Measurements from ENCODE around the gene DOCK2. TPM values are rescaled to one million over a fixed set of nuclear protein-coding genes. Genes with fewer than 3 reads are reported as not detected.

The DOCK2 gene
- total and polyA plus RNA-seq, 2 experiments from 2014 or later: 6.5 to 10.4 TPM

DNA sequence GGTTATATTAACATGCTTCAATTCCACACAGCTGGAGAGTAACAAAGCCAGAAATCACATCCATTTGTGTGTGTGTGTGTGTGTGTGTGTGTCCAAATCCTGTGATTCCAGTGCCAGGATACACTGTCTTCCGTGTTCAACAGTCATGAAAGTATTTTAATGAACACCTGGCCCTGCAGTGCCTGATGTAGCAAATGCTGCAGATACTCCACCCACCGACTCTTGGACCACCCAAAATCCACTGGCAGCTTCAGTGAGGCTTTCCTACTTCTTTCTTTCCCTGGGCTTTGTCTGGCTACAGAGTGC is 356.4 kb downstream of the DOCK2 start:
- H3F3A ChIP-seq (ENCODE audit: insufficient read depth): no peaks in the 10 kb centered on the region
- TF ChIP-seq EZH2phosphoT487 (IDR thresholded peaks at IDR 0.05; ENCODE audit: insufficient read depth, low read depth) (no peak), EZH2 (IDR thresholded peaks at IDR 0.05; ENCODE audit: insufficient read depth, poor library complexity, severe bottlenecking) (no peak)

DNA sequence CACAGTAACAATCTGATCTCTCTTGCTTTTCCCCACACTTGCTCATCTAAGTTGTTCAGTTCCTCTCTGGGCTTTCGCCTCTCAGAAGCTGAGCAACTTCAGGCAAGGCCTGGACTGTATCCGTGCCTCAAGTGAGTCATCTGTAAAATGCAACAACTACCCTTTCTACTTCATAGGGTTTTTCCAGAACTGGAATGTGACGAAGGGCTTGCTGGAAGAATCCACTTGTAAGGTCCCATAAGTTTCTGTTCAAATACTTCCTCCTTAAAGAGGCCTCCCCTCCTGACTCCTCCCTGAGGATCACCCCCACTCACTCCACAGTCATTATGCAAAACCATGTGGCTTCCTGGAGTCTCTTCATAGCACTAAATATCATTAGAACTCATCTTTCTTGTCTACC is 360.7 kb downstream of the DOCK2 start:
- Histone ChIP-seq H3K27me3 (replicated peaks; ENCODE audit: insufficient read depth) (no peaks in the 10 kb centered on the region), H2AFZ (no peak overlapping the region), H3K4me2 (ENCODE audit: unreplicated experiment) (no peak overlapping the region), H3K9ac (no peak overlapping the region), H3K4me1 (ENCODE audit: insufficient read depth) (no peaks in the 10 kb centered on the region), H3F3A (ENCODE audit: insufficient read depth) (no peaks in the 10 kb centered on the region), H3K36me3 (ENCODE audit: low read depth) (no peaks in the 10 kb centered on the region), H3K79me2 (ENCODE audit: insufficient read depth) (no peaks in the 10 kb centered on the region), H3K9me3 (ENCODE audit: low read depth) (no peaks in the 10 kb centered on the region), H3K9me2 (ENCODE audit: insufficient read depth) (no peaks in the 10 kb centered on the region), H3K4me3 (no peak overlapping the region), H4K20me1 (ENCODE audit: insufficient read depth) (no peaks in the 10 kb centered on the region), H3K27ac (no peak overlapping the region)
- TF ChIP-seq EZH2 (IDR thresholded peaks at IDR 0.05; ENCODE audit: insufficient read depth, poor library complexity, severe bottlenecking) (no peak), EZH2phosphoT487 (IDR thresholded peaks at IDR 0.05; ENCODE audit: insufficient read depth, low read depth) (no peak)
- WGBS, 2 experiments (ENCODE audit: low coverage in 1 of 2, low lambda C conversion rate in 2 of 2, missing lambda C conversion rate in 2 of 2): 91 to 92% methylated on average over 3 of the region's 3 CpGs
- in situ Hi-C loops (cut with MboI): no loop called here
- no peak for DNase-seq

More for the DNA sequence above, 356.4 kb downstream of the DOCK2 start:
- Histone ChIP-seq H3K27ac (no peak overlapping the region), H3K9ac (no peak overlapping the region), H4K20me1 (ENCODE audit: insufficient read depth) (no peaks in the 10 kb centered on the region), H3K4me3 (no peak overlapping the region), H3K27me3 (replicated peaks; ENCODE audit: insufficient read depth) (no peaks in the 10 kb centered on the region), H3K79me2 (ENCODE audit: insufficient read depth) (no peaks in the 10 kb centered on the region), H3K4me1 (ENCODE audit: insufficient read depth) (no peaks in the 10 kb centered on the region), H3K9me2 (ENCODE audit: insufficient read depth) (no peaks in the 10 kb centered on the region), H3K36me3 (ENCODE audit: low read depth) (no peaks in the 10 kb centered on the region), H3K4me2 (ENCODE audit: unreplicated experiment) (no peak overlapping the region), H2AFZ (no peak overlapping the region), H3K9me3 (ENCODE audit: low read depth) (no peaks in the 10 kb centered on the region)
- DNase-seq: no peak
- whole genome bisulfite sequencing, 2 experiments (ENCODE audit: low coverage in 1 of 2, low lambda C conversion rate in 2 of 2, missing lambda C conversion rate in 2 of 2): 11 to 16% methylated on average over 2 of the region's 2 CpGs
- in situ Hi-C loops (cut with MboI): no loop called here

DNA sequence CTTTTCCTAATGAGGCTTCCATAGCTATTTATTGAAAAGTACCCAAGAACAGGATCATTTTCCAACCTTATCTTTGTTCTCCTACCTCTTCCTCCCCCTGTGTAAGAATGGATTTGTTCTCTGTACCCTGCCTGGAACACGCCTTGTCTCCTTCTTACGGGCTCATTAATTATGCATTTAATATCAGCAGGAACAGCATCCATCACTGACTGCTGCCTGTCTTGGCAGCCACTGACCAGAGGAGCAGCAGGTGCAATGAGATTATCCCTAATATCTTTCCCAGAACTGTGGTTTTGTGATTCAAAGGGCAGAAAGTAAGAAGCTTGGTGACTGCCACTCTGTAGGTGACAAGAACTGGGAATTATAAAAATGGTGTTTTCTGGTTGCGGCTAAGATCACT is 362.5 kb downstream of the DOCK2 start:
- no peaks in the 10 kb centered on the region for H3K4me1 ChIP-seq (ENCODE audit: insufficient read depth)
- WGBS, 2 experiments (ENCODE audit: low coverage in 1 of 2, low lambda C conversion rate in 2 of 2, missing lambda C conversion rate in 2 of 2): 90 to 94% methylated on average over 3 of the region's 3 CpGs
- no peak for DNase-seq
- H3K9me2 ChIP-seq (ENCODE audit: insufficient read depth): no peaks in the 10 kb centered on the region
- TF ChIP-seq EZH2phosphoT487 (IDR thresholded peaks at IDR 0.05; ENCODE audit: insufficient read depth, low read depth) (no peak), EZH2 (IDR thresholded peaks at IDR 0.05; ENCODE audit: insufficient read depth, poor library complexity, severe bottlenecking) (no peak)
- in situ Hi-C loops (cut with MboI): no loop called here
- no peak overlapping the region for H3K4me2 ChIP-seq (ENCODE audit: unreplicated experiment)
- H3K27me3 ChIP-seq (replicated peaks; ENCODE audit: insufficient read depth): no peaks in the 10 kb centered on the region
- no peak overlapping the region for H3K27ac ChIP-seq
- H3F3A ChIP-seq (ENCODE audit: insufficient read depth): no peaks in the 10 kb centered on the region
- no peak overlapping the region for H3K9ac ChIP-seq
- H3K4me3 ChIP-seq: no peak overlapping the region
- H4K20me1 ChIP-seq (ENCODE audit: insufficient read depth): no peaks in the 10 kb centered on the region
- no peaks in the 10 kb centered on the region for H3K36me3 ChIP-seq (ENCODE audit: low read depth)
- no peak overlapping the region for H2AFZ ChIP-seq
- H3K9me3 ChIP-seq (ENCODE audit: low read depth): no peaks in the 10 kb centered on the region
- no peaks in the 10 kb centered on the region for H3K79me2 ChIP-seq (ENCODE audit: insufficient read depth)

DNA sequence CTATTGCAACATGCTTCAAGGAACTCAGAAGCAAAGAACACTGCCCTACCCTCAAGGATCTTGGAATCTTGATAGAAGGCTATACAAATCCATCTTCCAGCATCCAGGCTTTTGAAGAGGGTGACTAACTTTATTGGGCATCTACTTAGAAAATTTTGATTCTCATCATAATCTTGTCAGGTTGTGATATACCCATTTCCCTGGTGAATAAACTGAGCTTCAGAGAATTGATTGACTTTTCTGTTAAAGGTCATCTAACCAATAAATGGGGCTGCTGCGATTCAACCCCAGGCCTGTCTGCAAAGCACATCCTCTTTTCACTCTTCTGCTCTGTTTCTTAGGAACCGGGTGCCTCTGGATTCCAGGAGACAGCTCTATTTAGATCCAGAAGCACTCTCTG is 363.1 kb downstream of the DOCK2 start:
- no peak overlapping the region for H3K9ac ChIP-seq
- WGBS, 2 experiments (ENCODE audit: low coverage in 1 of 2, low lambda C conversion rate in 2 of 2, missing lambda C conversion rate in 2 of 2): 69% methylated on average over 2 of the region's 2 CpGs
- H3K9me2 ChIP-seq (ENCODE audit: insufficient read depth): no peaks in the 10 kb centered on the region
- H3K4me2 ChIP-seq (ENCODE audit: unreplicated experiment): no peak overlapping the region
- no peaks in the 10 kb centered on the region for H3K9me3 ChIP-seq (ENCODE audit: low read depth)
- in situ Hi-C loops (cut with MboI): no loop called here
- DNase-seq: no peak
- no peaks in the 10 kb centered on the region for H3K79me2 ChIP-seq (ENCODE audit: insufficient read depth)
- H3K4me1 ChIP-seq (ENCODE audit: insufficient read depth): no peaks in the 10 kb centered on the region
- H4K20me1 ChIP-seq (ENCODE audit: insufficient read depth): no peaks in the 10 kb centered on the region
- no peak overlapping the region for H3K4me3 ChIP-seq
- H2AFZ ChIP-seq: no peak overlapping the region
- H3F3A ChIP-seq (ENCODE audit: insufficient read depth): no peaks in the 10 kb centered on the region
- H3K27ac ChIP-seq: no peak overlapping the region
- no peaks in the 10 kb centered on the region for H3K27me3 ChIP-seq (replicated peaks; ENCODE audit: insufficient read depth)
- no peaks in the 10 kb centered on the region for H3K36me3 ChIP-seq (ENCODE audit: low read depth)
- TF ChIP-seq EZH2phosphoT487 (IDR thresholded peaks at IDR 0.05; ENCODE audit: insufficient read depth, low read depth): no peak
- no peak for TF ChIP-seq EZH2 (IDR thresholded peaks at IDR 0.05; ENCODE audit: insufficient read depth, poor library complexity, severe bottlenecking)

DNA sequence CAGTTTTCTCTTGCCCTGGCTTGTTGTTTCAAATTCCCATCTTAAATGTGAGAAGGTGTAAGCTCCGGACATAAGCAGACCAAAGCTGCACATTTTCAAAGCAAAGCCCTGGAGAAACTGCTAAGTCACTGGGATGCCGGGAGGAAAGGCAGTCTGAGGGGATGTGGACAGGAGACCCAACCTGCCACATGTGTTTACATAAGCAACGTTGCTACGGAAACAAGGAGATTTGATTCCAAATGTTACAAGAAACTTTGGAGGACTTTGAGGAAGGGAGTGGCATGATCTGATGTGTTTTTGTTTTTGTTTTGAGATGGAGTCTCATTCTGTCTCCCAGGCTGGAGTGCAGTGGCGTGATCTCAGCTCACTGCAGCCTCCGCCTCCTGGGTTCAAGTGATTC is 368.9 kb downstream of the DOCK2 start:
- in situ Hi-C loops (cut with MboI): no loop called here
- Histone ChIP-seq H3K9me2 (ENCODE audit: insufficient read depth) (no peaks in the 10 kb centered on the region), H3K4me1 (ENCODE audit: insufficient read depth) (no peaks in the 10 kb centered on the region), H3K4me3 (no peak overlapping the region), H2AFZ (no peak overlapping the region), H3F3A (ENCODE audit: insufficient read depth) (no peaks in the 10 kb centered on the region), H4K20me1 (ENCODE audit: insufficient read depth) (no peaks in the 10 kb centered on the region), H3K9ac (no peak overlapping the region), H3K27me3 (replicated peaks; ENCODE audit: insufficient read depth) (peaks cover 10% of the 10 kb centered on the region; the same call in 1 of the 2 replicates), H3K36me3 (ENCODE audit: low read depth) (no peaks in the 10 kb centered on the region), H3K9me3 (ENCODE audit: low read depth) (no peaks in the 10 kb centered on the region), H3K4me2 (ENCODE audit: unreplicated experiment) (no peak overlapping the region), H3K79me2 (ENCODE audit: insufficient read depth) (no peaks in the 10 kb centered on the region), H3K27ac (no peak overlapping the region)
- 66% methylated on average over 6 of the region's 6 CpGs for WGBS, 2 experiments (ENCODE audit: low coverage in 1 of 2, low lambda C conversion rate in 2 of 2, missing lambda C conversion rate in 2 of 2)
- TF ChIP-seq EZH2phosphoT487 (IDR thresholded peaks at IDR 0.05; ENCODE audit: insufficient read depth, low read depth) (no peak), EZH2 (IDR thresholded peaks at IDR 0.05; ENCODE audit: insufficient read depth, poor library complexity, severe bottlenecking) (no peak)
- no peak for DNase-seq
